Measurements from ENCODE around the gene MAEA. TPM values are rescaled to one million over a fixed set of nuclear protein-coding genes. Genes with fewer than 3 reads are reported as not detected.

Gene MAEA
- total and polyA plus RNA-seq, 2 of the 8 experiments (the other 6 are each of a cell fraction or from before 2014, with no cell fraction given), result 75.8 to 133 TPM

- H2BK120ac ChIP-seq (replicated peaks; ENCODE audit: low read depth, low read length), result no peak overlapping the region
- H3K79me1 ChIP-seq (ENCODE audit: low read depth, low read length), result peaks cover 11% of the 10 kb centered on the region
- H3K4me1 ChIP-seq (replicated peaks in 1 of 4; ENCODE audit: control insufficient read depth in 3 of 4, insufficient read depth in 4 of 4, low read length in 3 of 4), result no peaks in the 10 kb centered on the region
- no peaks in the 10 kb centered on the region for H3K9me3 ChIP-seq (ENCODE audit: insufficient read depth in 2 of 2, low read depth in 1 of 2, low read length in 1 of 2)
- no peak overlapping the region for H3K14ac ChIP-seq (ENCODE audit: insufficient read length)
- no peak overlapping the region for H4K5ac ChIP-seq (ENCODE audit: insufficient read length, low read depth, low read length)
- ChIA-PET POLR2A (ENCODE audit: partially characterized antibody) (interaction anchor here (0.7 to 2.3 kb wide), 3 partner anchors 11 to 466 kb away, joined by 3 to 6 read pairs (median 3); no protein-coding TSS in a partner anchor), CTCF (ENCODE audit: partially characterized antibody) (interaction anchor here (1.3 kb wide), 1 partner anchor 37 kb away, joined by 3 read pairs; no protein-coding TSS in a partner anchor)
- DNase-seq (ENCODE audit: low read depth in 1 of 2, low spot score in 2 of 2) (no peak), FAIRE-seq (no peak)
- no peak overlapping the region for H2BK12ac ChIP-seq (ENCODE audit: low read depth, low read length)
- H3K4ac ChIP-seq (replicated peaks; ENCODE audit: insufficient read length, low read depth, low read length), result no peak overlapping the region
- H3K23me2 ChIP-seq (ENCODE audit: low read depth, low read length), result no peaks in the 10 kb centered on the region
- no peak overlapping the region for H3K23ac ChIP-seq (ENCODE audit: insufficient read length)
- no peak overlapping the region for H4K91ac ChIP-seq (replicated peaks; ENCODE audit: insufficient read length, low read length)
- no peak overlapping the region for H2BK15ac ChIP-seq (ENCODE audit: low read length)
- peaks cover 18 to 49% (median 38%) of the 10 kb centered on the region in 4 experiments for H3K36me3 ChIP-seq (ENCODE audit: control insufficient read depth in 2 of 4, insufficient read depth in 4 of 4, low read length in 3 of 4)
- H4K20me1 ChIP-seq (replicated peaks in 1 of 2; ENCODE audit: control insufficient read depth in 1 of 2, insufficient read depth in 2 of 2, low read length in 2 of 2), result peaks cover 8 to 36% of the 10 kb centered on the region in 2 experiments
- H3K79me2 ChIP-seq (ENCODE audit: control insufficient read depth in 1 of 2, insufficient read depth in 2 of 2, low read length in 2 of 2), result peaks cover 0 to 23% of the 10 kb centered on the region in 2 experiments; a peak in 3 of 4 replicates
- no peak overlapping the region for H4K8ac ChIP-seq (ENCODE audit: extremely low read depth, insufficient read depth, low read length)
- H3K56ac ChIP-seq (replicated peaks; ENCODE audit: insufficient read length, low read depth, low read length), result no peak overlapping the region
- TF ChIP-seq JUN (IDR thresholded peaks at IDR 0.05; ENCODE audit: low read depth, low read length) (no peak), TAF7 (optimal IDR thresholded peaks at IDR 0.05; ENCODE audit: borderline replicate concordance, low read depth, low read length) (no peak), SIX5 (IDR thresholded peaks at IDR 0.05; ENCODE audit: low read depth, low read length) (no peak), MAX (IDR thresholded peaks at IDR 0.05) (no peak), ASH2L (IDR thresholded peaks at IDR 0.05; ENCODE audit: low read length) (no peak), ATF2 (IDR thresholded peaks at IDR 0.05; ENCODE audit: low read length) (no peak), KDM1A (IDR thresholded peaks at IDR 0.05; ENCODE audit: borderline replicate concordance, low read length) (no peak), SP2 (IDR thresholded peaks at IDR 0.05; ENCODE audit: low read length) (no peak), SUZ12 (IDR thresholded peaks at IDR 0.05; ENCODE audit: low read length) (no peak), BCL11A (IDR thresholded peaks at IDR 0.05; ENCODE audit: low read depth in 2 of 2, low read length in 2 of 2) (no peak)
- no peaks in the 10 kb centered on the region for H3K27me3 ChIP-seq (replicated peaks in 1 of 4; ENCODE audit: control insufficient read depth in 3 of 4, extremely low read depth in 1 of 4, insufficient read depth in 3 of 4, low read length in 3 of 4)
- 92% methylated on average over 22 of the region's 27 CpGs; no CpG with 5 or more reads in 1 of the 2 experiments for WGBS, 2 experiments (ENCODE audit: extremely low coverage in 1 of 2, insufficient coverage in 1 of 2, insufficient read length in 1 of 2, insufficient replicate concordance in 2 of 2, low coverage in 1 of 2, low lambda C conversion rate in 2 of 2, missing lambda C conversion rate in 1 of 2)
- no peak overlapping the region for H3K9ac ChIP-seq (replicated peaks in 1 of 4; ENCODE audit: extremely low read depth in 1 of 4, low read depth in 3 of 4, low read length in 3 of 4)
- H3K18ac ChIP-seq (ENCODE audit: extremely low read depth, low read length), result no peak overlapping the region
- no peak overlapping the region for H2AK5ac ChIP-seq (ENCODE audit: low read depth, low read length)
- no peak overlapping the region for H3K4me2 ChIP-seq (ENCODE audit: insufficient read depth in 1 of 2, low read depth in 2 of 2, low read length in 2 of 2)
- H3K27ac ChIP-seq (ENCODE audit: low read depth, low read length), result no peak overlapping the region
- H2BK5ac ChIP-seq (ENCODE audit: low read depth, low read length), result no peak overlapping the region
- no peak overlapping the region for H2AFZ ChIP-seq (ENCODE audit: low read length)
- no peak overlapping the region for H2BK20ac ChIP-seq (ENCODE audit: low read length)
- H3K4me3 ChIP-seq (ENCODE audit: extremely low read depth in 1 of 4, insufficient read depth in 2 of 4, low read depth in 3 of 4, low read length in 4 of 4), result no peak overlapping the region
These were observed 26.3 kb downstream of the MAEA start for GRCh38 chr4:1315836-1316536.

All from H1 (cell line).